Stimulated activated memory B cell treated with anti-CD40 and anti-IgM and Interleukin-4, amounts not matched to agents 10 μg/mL and 1 μg/mL and 100 μg/mL, for 72 hours (primary cell): ENCODE data around the gene FRA10AC1.

Experiments
- ATAC-seq: fragments of 150-1000 bp; cut with Tn5 transposase; 2 replicates; pipeline ENCODE4 v1.10.0; 2021
- H3K27ac Mint-ChIP-seq: one replicate; pipeline ENCODE4 v1.8.0; 2022; ENCODE audit warnings: mild to moderate bottlenecking, mixed read lengths
- H3K27me3 Mint-ChIP-seq: one replicate; pipeline ENCODE4 v1.8.0; 2022; ENCODE audit warnings: mixed read lengths
- H3K36me3 Mint-ChIP-seq: one replicate; pipeline ENCODE4 v1.8.0; 2022; ENCODE audit warnings: mixed read lengths
- H3K4me1 Mint-ChIP-seq: one replicate; pipeline ENCODE4 v1.8.0; 2022; ENCODE audit warnings: mixed read lengths
- H3K4me3 Mint-ChIP-seq: one replicate; pipeline ENCODE4 v1.8.0; 2022; ENCODE audit warnings: mild to moderate bottlenecking, moderate library complexity, mixed read lengths
- H3K9me3 Mint-ChIP-seq: one replicate; pipeline ENCODE4 v1.8.0; 2022; ENCODE audit warnings: mixed read lengths

Gene FRA10AC1

DNA sequence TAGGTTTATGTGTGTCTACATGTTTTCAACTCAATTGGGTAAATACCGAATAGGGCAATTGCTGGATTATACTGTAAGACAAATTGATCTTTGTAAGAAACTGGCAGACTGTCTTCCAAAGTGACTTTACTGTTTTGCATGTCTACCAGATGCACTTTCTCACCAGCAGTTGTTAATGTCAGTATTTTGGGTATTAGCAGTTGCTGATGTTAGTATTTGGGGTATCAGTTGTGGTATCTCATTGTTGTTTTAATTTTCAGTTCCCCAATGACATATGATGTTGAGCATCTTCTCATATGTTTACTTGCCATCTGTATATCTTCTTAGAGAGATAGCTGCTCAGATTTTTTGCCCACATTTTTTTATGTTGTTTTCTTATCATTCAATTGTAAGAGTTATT is 79.5 kb downstream of the FRA10AC1 start:
- Mint-ChIP-seq H3K36me3 (no peaks in the 10 kb centered on the region), H3K27me3 (peaks cover 14% of the 10 kb centered on the region), H3K27ac (no peak overlapping the region), H3K4me1 (no peaks in the 10 kb centered on the region), H3K9me3 (no peaks in the 10 kb centered on the region), H3K4me3 (no peak overlapping the region)
- no peak for ATAC-seq

DNA sequence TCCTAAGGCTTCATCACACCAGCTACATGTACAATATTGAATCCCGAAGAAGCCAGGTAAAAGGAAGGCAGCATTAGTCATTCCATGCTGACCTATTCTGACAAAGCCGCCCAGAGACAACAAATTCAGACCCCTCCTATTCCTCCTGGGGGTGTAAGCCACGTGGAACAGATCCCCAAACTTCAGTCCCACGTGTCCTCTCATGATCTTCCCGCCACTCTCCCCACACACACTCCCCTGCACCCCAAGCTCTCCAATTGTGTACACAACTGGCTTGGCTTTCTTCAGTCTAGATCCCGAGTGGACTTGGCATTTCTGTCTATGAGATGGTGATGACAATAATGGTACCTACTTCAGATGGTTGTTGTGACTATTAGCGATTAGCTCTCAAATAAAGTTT is 81.5 kb downstream of the FRA10AC1 start:
- Mint-ChIP-seq H3K4me3 (no peak overlapping the region), H3K4me1 (peaks cover 3% of the 10 kb centered on the region), H3K36me3 (no peaks in the 10 kb centered on the region), H3K27me3 (peaks cover 14% of the 10 kb centered on the region), H3K27ac (no peak overlapping the region), H3K9me3 (no peaks in the 10 kb centered on the region)
- ATAC-seq: no peak
